Skeletal muscle satellite cell (primary cell): ENCODE measurements around the gene APBB3.

Source experiments
- H3K27me3 ChIP-seq: 2 replicates; pipeline ENCODE4 v1.7.0; 2013; ENCODE audit warnings: low read length; ENCODE audit not compliant: control insufficient read depth, insufficient read depth
- H3K36me3 ChIP-seq: 2 replicates; pipeline ENCODE4 v1.7.0; 2013; ENCODE audit warnings: mild to moderate bottlenecking, control low read depth, low read length; ENCODE audit not compliant: insufficient read depth
- H3K4me1 ChIP-seq: 2 replicates; pipeline ENCODE4 v1.7.0; 2013; ENCODE audit warnings: low read length; ENCODE audit not compliant: control insufficient read depth, insufficient read depth
- H3K4me2 ChIP-seq: 2 replicates; pipeline ENCODE4 v1.7.0; 2013; ENCODE audit warnings: mild to moderate bottlenecking, low read length
- H3K4me3 ChIP-seq: 2 replicates; pipeline ENCODE4 v1.7.0; 2013; ENCODE audit warnings: low read length
- H3K9ac ChIP-seq: 2 replicates; pipeline ENCODE4 v1.7.0; 2013; ENCODE audit warnings: mild to moderate bottlenecking, low read depth, low read length, moderate library complexity
- H3K9me3 ChIP-seq: replicated peaks from 2 replicates; pipeline ENCODE4 v1.7.0; 2013; ENCODE audit warnings: mild to moderate bottlenecking, control low read depth, low read length

The APBB3 gene

GRCh38 chr5:140574165-140574564, 9.8 kb upstream of the APBB3 start:
- H3K4me1 ChIP-seq: peaks cover 3% of the 10 kb centered on the region
- no peaks in the 10 kb centered on the region for H3K36me3 ChIP-seq
- no peaks in the 10 kb centered on the region for H3K27me3 ChIP-seq
- H3K9me3 ChIP-seq: no peaks in the 10 kb centered on the region
- H3K4me2 ChIP-seq: no peak overlapping the region
- no peak overlapping the region for H3K9ac ChIP-seq
- H3K4me3 ChIP-seq: no peak overlapping the region

DNA sequence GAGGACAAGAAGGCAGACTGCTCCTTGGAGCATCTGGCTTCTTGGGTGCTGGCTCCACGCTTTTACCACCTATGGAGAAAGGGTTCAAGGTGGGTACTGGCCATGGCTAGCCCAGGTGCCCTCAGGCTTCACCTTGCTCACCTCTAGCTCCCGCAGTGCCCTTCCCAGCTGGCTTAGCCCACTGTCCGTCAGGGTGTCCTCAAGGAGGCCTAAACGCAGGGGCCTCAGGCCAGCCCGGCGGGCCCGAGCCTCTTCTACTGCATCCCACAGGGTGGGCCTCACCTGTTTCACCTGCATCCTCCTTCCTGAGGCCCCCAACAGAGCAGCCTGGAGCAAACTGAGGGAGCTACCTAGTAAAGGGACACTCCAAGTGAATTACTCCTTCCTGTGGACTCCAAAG, 9.3 kb upstream of the APBB3 start:
- H3K9me3 ChIP-seq: no peaks in the 10 kb centered on the region
- H3K9ac ChIP-seq: no peak overlapping the region
- H3K4me1 ChIP-seq: peaks cover 3% of the 10 kb centered on the region
- H3K4me3 ChIP-seq: no peak overlapping the region
- no peaks in the 10 kb centered on the region for H3K27me3 ChIP-seq
- H3K4me2 ChIP-seq: no peak overlapping the region
- peaks cover under 1% of the 10 kb centered on the region for H3K36me3 ChIP-seq

DNA sequence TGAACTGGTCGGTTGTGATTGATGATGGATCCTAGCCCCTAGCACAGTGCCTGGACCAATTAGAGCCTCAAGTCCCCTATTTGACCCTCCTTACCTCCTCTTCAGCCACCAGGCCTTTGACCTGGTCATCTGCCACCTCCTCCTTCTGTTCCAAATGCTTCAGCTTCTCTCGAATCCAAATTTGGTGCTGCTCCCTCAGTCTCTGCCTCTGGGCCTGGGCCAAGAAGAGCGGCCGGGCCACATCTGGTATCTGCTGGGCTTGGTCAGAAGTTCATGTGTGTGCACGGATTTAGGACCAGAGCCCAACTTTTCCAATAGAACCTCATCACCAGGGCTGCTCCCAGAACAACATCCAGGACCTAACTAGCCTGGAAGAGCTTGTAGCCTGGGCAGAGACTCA, 6.7 kb upstream of the APBB3 start:
- peaks cover 1% of the 10 kb centered on the region for H3K4me1 ChIP-seq
- peaks cover 24% of the 10 kb centered on the region for H3K36me3 ChIP-seq
- H3K27me3 ChIP-seq: no peaks in the 10 kb centered on the region
- H3K4me3 ChIP-seq: no peak overlapping the region
- no peaks in the 10 kb centered on the region for H3K9me3 ChIP-seq
- no peak overlapping the region for H3K4me2 ChIP-seq
- H3K9ac ChIP-seq: no peak overlapping the region

DNA sequence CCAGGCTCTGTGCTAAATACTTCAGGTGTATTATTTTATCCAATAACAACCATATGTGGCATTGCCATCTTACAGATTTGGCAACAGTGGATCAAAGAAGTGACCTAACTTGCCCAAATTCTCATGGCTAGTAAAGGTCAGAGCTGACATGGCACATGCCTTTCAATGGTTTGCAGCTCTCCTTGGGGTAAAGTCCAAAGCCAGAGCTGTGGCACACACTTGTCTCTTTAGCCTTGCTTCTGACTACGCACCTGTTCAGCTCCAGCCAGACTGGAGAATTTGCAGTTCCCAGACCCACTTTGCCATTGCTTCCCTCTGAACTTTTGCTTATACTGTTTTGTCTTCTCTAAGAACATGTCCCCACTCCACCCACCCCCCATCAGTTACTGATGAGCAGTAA, 6.1 kb upstream of the APBB3 start:
- H3K4me3 ChIP-seq: no peak overlapping the region
- peaks cover 7% of the 10 kb centered on the region for H3K4me1 ChIP-seq
- H3K36me3 ChIP-seq: peaks cover 24% of the 10 kb centered on the region
- H3K9ac ChIP-seq: no peak overlapping the region
- H3K4me2 ChIP-seq: no peak overlapping the region
- no peaks in the 10 kb centered on the region for H3K9me3 ChIP-seq
- no peaks in the 10 kb centered on the region for H3K27me3 ChIP-seq

DNA sequence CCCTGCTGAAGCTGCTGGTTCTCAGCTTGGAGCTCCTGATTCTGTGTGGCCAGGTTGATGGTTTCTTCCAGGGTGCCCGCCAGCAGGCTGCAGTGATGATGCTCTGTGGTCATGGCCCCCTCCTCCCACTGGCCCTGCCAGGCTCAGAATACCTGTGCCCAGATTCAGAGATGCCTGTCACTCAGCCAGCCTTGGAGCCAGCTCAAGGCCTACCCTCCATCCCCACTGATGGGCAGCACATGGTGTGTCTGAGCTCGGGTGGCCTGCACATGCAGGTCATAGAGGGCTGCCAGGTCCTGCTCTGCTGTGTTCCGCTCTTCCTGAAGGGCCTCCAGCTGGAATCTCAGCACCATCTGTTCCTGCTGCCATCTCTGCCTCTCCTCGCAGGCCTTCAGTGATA, 5.7 kb upstream of the APBB3 start:
- H3K9ac ChIP-seq: no peak overlapping the region
- H3K4me1 ChIP-seq: peaks cover 9% of the 10 kb centered on the region
- peaks cover 24% of the 10 kb centered on the region for H3K36me3 ChIP-seq
- H3K9me3 ChIP-seq: no peaks in the 10 kb centered on the region
- no peak overlapping the region for H3K4me2 ChIP-seq
- no peak overlapping the region for H3K4me3 ChIP-seq
- no peaks in the 10 kb centered on the region for H3K27me3 ChIP-seq

DNA sequence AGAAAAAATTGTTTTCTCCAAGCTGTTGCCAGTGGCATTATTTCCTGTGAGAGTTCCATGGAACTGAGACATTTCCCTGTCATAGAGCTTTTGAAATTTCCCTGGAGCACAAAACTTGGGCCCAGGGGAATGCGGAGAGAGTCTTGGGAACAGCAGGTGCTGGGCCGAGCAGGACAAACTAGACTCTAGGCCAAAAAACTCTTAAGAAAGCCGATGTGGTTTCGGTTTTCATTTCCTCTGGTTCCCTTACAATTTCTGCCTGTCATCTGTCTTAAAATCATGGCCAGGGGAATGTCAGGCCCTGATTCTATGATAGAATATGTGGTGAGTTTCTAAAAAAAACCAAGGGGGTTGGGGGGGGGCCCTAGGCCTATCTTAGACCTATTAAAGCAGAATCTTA, 4.8 kb upstream of the APBB3 start:
- H3K9me3 ChIP-seq: no peaks in the 10 kb centered on the region
- H3K9ac ChIP-seq: peak overlapping the region; percentile 23
- H3K4me2 ChIP-seq: no peak overlapping the region
- H3K4me3 ChIP-seq: no peak overlapping the region
- peaks cover 9% of the 10 kb centered on the region for H3K4me1 ChIP-seq
- peaks cover 24% of the 10 kb centered on the region for H3K36me3 ChIP-seq
- no peaks in the 10 kb centered on the region for H3K27me3 ChIP-seq

- no peak overlapping the region for H3K4me2 ChIP-seq
- H3K9ac ChIP-seq: no peak overlapping the region
- no peaks in the 10 kb centered on the region for H3K9me3 ChIP-seq
- H3K36me3 ChIP-seq: peaks cover 24% of the 10 kb centered on the region
- no peaks in the 10 kb centered on the region for H3K27me3 ChIP-seq
- H3K4me1 ChIP-seq: peaks cover 13% of the 10 kb centered on the region
- H3K4me3 ChIP-seq: no peak overlapping the region
These were observed 4.2 kb upstream of the APBB3 start for GRCh38 chr5:140568443-140569063.

DNA sequence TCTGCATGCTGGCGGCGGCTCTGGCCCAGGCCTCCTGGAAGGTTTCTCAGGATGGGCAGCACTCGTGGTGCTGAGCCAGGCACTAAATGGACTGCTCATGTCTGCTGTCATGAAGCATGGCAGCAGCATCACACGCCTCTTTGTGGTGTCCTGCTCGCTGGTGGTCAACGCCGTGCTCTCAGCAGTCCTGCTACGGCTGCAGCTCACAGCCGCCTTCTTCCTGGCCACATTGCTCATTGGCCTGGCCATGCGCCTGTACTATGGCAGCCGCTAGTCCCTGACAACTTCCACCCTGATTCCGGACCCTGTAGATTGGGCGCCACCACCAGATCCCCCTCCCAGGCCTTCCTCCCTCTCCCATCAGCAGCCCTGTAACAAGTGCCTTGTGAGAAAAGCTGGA, 3.5 kb upstream of the APBB3 start:
- no peak overlapping the region for H3K4me2 ChIP-seq
- H3K9ac ChIP-seq: no peak overlapping the region
- H3K9me3 ChIP-seq: no peaks in the 10 kb centered on the region
- no peaks in the 10 kb centered on the region for H3K27me3 ChIP-seq
- no peak overlapping the region for H3K4me3 ChIP-seq
- H3K36me3 ChIP-seq: peaks cover 24% of the 10 kb centered on the region
- peaks cover 18% of the 10 kb centered on the region for H3K4me1 ChIP-seq

- H3K4me3 ChIP-seq: no peak overlapping the region
- peaks cover 18% of the 10 kb centered on the region for H3K4me1 ChIP-seq
- H3K36me3 ChIP-seq: peaks cover 24% of the 10 kb centered on the region
These were observed 2.9 kb upstream of the APBB3 start for GRCh38 chr5:140567136-140567818.

GRCh38 chr5:140566665-140567064, 2.3 kb upstream of the APBB3 start:
- Histone ChIP-seq H3K4me2 (no peak overlapping the region), H3K4me3 (no peak overlapping the region), H3K36me3 (peaks cover 27% of the 10 kb centered on the region), H3K27me3 (no peaks in the 10 kb centered on the region), H3K9ac (no peak overlapping the region), H3K4me1 (peaks cover 18% of the 10 kb centered on the region), H3K9me3 (no peaks in the 10 kb centered on the region)

More at GRCh38 chr5:140567136-140567818, 2.9 kb upstream of the APBB3 start:
- Histone ChIP-seq H3K9ac (no peak overlapping the region), H3K27me3 (no peaks in the 10 kb centered on the region), H3K9me3 (no peaks in the 10 kb centered on the region), H3K4me2 (no peak overlapping the region)

DNA sequence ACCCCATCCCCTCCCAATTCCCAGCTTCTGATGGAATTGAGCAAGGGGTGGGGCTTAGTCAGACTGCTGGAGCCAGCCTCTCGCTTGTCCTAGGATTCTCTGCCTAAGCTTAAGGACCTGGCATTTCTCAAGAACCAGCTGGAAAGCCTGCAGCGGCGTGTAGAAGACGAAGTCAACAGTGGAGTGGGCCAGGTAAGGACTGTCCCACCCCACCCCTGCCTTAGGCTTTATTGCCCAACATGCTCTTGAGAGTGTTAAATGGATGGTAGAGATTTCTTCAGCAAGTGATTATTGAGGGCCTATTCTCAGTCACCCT, 1.3 kb upstream of the APBB3 start:
- H3K9ac ChIP-seq: peak overlapping the region; percentile 95
- H3K4me1 ChIP-seq: peaks cover 18% of the 10 kb centered on the region
- H3K4me2 ChIP-seq: peak overlapping the region; percentile 88
- H3K4me3 ChIP-seq: peak overlapping the region; percentile 94
- H3K36me3 ChIP-seq: peaks cover 28% of the 10 kb centered on the region
- no peaks in the 10 kb centered on the region for H3K27me3 ChIP-seq
- no peaks in the 10 kb centered on the region for H3K9me3 ChIP-seq
